ENCODE measurements around the gene KPNA5. TPM values are rescaled to one million over a fixed set of nuclear protein-coding genes. Genes with fewer than 3 reads are reported as not detected.

Gene KPNA5
- total and polyA plus RNA-seq, 9 of the 15 experiments (the other 6 are each of a cell fraction or from before 2014, with no cell fraction given): 3.2 to 10.3 (median 6.5) TPM

DNA sequence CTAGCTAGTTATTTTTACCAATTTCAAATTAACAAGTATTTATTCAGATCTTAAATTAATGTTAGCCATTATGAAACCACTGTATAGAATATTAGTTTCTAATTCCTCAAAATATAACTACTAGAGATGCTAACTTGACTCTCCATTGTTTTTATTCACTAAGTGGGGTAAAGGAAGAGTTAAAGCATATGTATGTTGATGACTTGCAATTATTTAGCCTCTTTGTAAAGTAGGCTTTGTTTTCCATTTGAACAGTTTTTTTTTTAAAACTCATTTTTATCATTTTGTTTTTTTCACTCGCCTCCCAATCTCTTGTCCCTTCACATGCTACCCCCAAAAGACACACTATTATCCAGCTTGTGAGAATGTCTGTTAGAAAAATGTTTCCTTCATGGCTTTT lies 81.2 kb downstream of the KPNA5 start (continued):
- no peak for TF ChIP-seq CBX2 (IDR thresholded peaks at IDR 0.05; ENCODE audit: insufficient read depth, low read length, poor library complexity, severe bottlenecking)
- TF ChIP-seq DACH1 (IDR thresholded peaks at IDR 0.05; ENCODE audit: partially characterized antibody): no peak
- no peak for TF ChIP-seq TEAD2 (tag; IDR thresholded peaks at IDR 0.05)
- TF ChIP-seq GTF2A2 (tag; IDR thresholded peaks at IDR 0.05): no peak
- no peak for TF ChIP-seq ZBTB8A (IDR thresholded peaks at IDR 0.05; ENCODE audit: partially characterized antibody)
- TF ChIP-seq ZNF316 (IDR thresholded peaks at IDR 0.05): peak; percentile 57
- TF ChIP-seq, protein P1, sequence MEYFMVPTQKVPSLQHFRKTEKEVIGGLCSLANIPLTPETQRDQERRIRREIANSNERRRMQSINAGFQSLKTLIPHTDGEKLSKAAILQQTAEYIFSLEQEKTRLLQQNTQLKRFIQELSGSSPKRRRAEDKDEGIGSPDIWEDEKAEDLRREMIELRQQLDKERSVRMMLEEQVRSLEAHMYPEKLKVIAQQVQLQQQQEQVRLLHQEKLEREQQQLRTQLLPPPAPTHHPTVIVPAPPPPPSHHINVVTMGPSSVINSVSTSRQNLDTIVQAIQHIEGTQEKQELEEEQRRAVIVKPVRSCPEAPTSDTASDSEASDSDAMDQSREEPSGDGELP (CRISPR knock-in tag; IDR thresholded peaks at IDR 0.05; ENCODE audit: borderline replicate concordance): no peak
- TF ChIP-seq GATA2 (CRISPR knock-in tag; IDR thresholded peaks at IDR 0.05): no peak
- no peak for TF ChIP-seq CHD1 (IDR thresholded peaks at IDR 0.05; ENCODE audit: low read length)
- TF ChIP-seq, protein P2, sequence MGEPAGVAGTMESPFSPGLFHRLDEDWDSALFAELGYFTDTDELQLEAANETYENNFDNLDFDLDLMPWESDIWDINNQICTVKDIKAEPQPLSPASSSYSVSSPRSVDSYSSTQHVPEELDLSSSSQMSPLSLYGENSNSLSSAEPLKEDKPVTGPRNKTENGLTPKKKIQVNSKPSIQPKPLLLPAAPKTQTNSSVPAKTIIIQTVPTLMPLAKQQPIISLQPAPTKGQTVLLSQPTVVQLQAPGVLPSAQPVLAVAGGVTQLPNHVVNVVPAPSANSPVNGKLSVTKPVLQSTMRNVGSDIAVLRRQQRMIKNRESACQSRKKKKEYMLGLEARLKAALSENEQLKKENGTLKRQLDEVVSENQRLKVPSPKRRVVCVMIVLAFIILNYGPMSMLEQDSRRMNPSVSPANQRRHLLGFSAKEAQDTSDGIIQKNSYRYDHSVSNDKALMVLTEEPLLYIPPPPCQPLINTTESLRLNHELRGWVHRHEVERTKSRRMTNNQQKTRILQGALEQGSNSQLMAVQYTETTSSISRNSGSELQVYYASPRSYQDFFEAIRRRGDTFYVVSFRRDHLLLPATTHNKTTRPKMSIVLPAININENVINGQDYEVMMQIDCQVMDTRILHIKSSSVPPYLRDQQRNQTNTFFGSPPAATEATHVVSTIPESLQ (CRISPR knock-in tag; IDR thresholded peaks at IDR 0.05): no peak
- TF ChIP-seq SMAD1 (IDR thresholded peaks at IDR 0.05; ENCODE audit: low read depth, low read length, partially characterized antibody): no peak
- TF ChIP-seq, protein P3, sequence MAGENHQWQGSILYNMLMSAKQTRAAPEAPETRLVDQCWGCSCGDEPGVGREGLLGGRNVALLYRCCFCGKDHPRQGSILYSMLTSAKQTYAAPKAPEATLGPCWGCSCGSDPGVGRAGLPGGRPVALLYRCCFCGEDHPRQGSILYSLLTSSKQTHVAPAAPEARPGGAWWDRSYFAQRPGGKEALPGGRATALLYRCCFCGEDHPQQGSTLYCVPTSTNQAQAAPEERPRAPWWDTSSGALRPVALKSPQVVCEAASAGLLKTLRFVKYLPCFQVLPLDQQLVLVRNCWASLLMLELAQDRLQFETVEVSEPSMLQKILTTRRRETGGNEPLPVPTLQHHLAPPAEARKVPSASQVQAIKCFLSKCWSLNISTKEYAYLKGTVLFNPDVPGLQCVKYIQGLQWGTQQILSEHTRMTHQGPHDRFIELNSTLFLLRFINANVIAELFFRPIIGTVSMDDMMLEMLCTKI (IDR thresholded peaks at IDR 0.05; ENCODE audit: partially characterized antibody): no peak
- no peak for TF ChIP-seq ZNF24 (IDR thresholded peaks at IDR 0.05)
- no peak for TF ChIP-seq SRF (CRISPR knock-in tag; IDR thresholded peaks at IDR 0.05)
- peak; percentile 50; the same call in 1 of the 2 replicates for TF ChIP-seq NFE2 (IDR thresholded peaks at IDR 0.05; ENCODE audit: low read depth)
- TF ChIP-seq MAFG (tag; conservative IDR thresholded peaks at IDR 0.05): peak; percentile 48; the same call in 1 of the 2 replicates
- peak; percentile 58 for TF ChIP-seq C11orf30 (IDR thresholded peaks at IDR 0.05; ENCODE audit: low read depth)
- no peak for TF ChIP-seq BCL6 (CRISPR knock-in tag; IDR thresholded peaks at IDR 0.05)
- TF ChIP-seq, protein P4, sequence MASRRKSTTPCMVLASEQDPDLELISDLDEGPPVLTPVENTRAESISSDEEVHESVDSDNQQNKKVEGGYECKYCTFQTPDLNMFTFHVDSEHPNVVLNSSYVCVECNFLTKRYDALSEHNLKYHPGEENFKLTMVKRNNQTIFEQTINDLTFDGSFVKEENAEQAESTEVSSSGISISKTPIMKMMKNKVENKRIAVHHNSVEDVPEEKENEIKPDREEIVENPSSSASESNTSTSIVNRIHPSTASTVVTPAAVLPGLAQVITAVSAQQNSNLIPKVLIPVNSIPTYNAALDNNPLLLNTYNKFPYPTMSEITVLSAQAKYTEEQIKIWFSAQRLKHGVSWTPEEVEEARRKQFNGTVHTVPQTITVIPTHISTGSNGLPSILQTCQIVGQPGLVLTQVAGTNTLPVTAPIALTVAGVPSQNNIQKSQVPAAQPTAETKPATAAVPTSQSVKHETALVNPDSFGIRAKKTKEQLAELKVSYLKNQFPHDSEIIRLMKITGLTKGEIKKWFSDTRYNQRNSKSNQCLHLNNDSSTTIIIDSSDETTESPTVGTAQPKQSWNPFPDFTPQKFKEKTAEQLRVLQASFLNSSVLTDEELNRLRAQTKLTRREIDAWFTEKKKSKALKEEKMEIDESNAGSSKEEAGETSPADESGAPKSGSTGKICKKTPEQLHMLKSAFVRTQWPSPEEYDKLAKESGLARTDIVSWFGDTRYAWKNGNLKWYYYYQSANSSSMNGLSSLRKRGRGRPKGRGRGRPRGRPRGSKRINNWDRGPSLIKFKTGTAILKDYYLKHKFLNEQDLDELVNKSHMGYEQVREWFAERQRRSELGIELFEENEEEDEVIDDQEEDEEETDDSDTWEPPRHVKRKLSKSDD (conservative IDR thresholded peaks at IDR 0.05; ENCODE audit: low read length): no peak
